Omental fat pad (tissue), 4 donors: ENCODE results near the gene SPATS2. TPM values are rescaled to one million over a fixed set of nuclear protein-coding genes. Genes with fewer than 3 reads are reported as not detected.

Experiments used
- ATAC-seq: fragments of 150-250 bp; one replicate; pipeline ENCODE4 v1.9.1; 2016; ENCODE audit warnings: mild to moderate bottlenecking, moderate library complexity; ENCODE audit not compliant: low FRiP score
- DNase-seq: peaks from one replicate; pipeline ENCODE4 v3.0.0-alpha.2; 2019; ENCODE audit warnings: low spot score
- CTCF ChIP-seq, 3 donors: fragments of 450-650 bp; IDR thresholded peaks; one replicate each; pipeline ENCODE4 v1.5.1; 2016 to 2017; ENCODE audit warnings: antibody characterized with exemption in 3 of 3, mild to moderate bottlenecking in 3 of 3, moderate library complexity in 2 of 3
- total RNA-seq, 4 donors: library from RNA; depleted of rRNA; stranded (reverse); fragments of >200 nt; gene quantifications; one replicate each; pipeline ENCODE4 v1.1.0, GENCODE V29; 2016

The SPATS2 gene
- total RNA-seq, 4 donors from 2014 or later = 8.0 to 16.2 (median 9.7) TPM

- ATAC-seq (no peak), DNase-seq (no peak)
- no peak for TF ChIP-seq CTCF (IDR thresholded peaks at IDR 0.05)
Observed at GRCh38 chr12:49462083-49462744, 95.0 kb downstream of the SPATS2 start.

GRCh38 chr12:49465132-49465531 lies 97.9 kb downstream of the SPATS2 start:
- no peak for TF ChIP-seq CTCF (IDR thresholded peaks at IDR 0.05)
- no peak for ATAC-seq
- no peak for DNase-seq

GRCh38 chr12:49470986-49471385 lies 103.7 kb downstream of the SPATS2 start:
- TF ChIP-seq CTCF (IDR thresholded peaks at IDR 0.05) = no peak
- DNase-seq (no peak), ATAC-seq (no peak)

- DNase-seq (no peak), ATAC-seq (no peak)
- TF ChIP-seq CTCF (IDR thresholded peaks at IDR 0.05) = no peak
Observed at GRCh38 chr12:49471557-49471956, 104.3 kb downstream of the SPATS2 start.

GRCh38 chr12:49476091-49476490 lies 108.8 kb downstream of the SPATS2 start:
- ATAC-seq (no peak), DNase-seq (no peak)
- TF ChIP-seq CTCF (IDR thresholded peaks at IDR 0.05) = no peak

- no peak for TF ChIP-seq CTCF (IDR thresholded peaks at IDR 0.05)
- DNase-seq (no peak), ATAC-seq (no peak)
Observed at GRCh38 chr12:49478949-49479664, 111.8 kb downstream of the SPATS2 start.
